Upper lobe of left lung (tissue), 6 donors: Measurements from ENCODE around the gene MOK. TPM values are rescaled to one million over a fixed set of nuclear protein-coding genes. Genes with fewer than 3 reads are reported as not detected.
"Not testable (repeated sequence)": the region's sequence is repeated elsewhere in the genome, so short reads cannot be mapped to it uniquely, and the experiment has no call there.

Experiments
- ATAC-seq, 2 donors: fragments of 200-7000 bp; cut with Tn5 transposase; one replicate each; pipeline ENCODE4 v1.9.1; 2022; ENCODE audit warnings: mild to moderate bottlenecking in 2 of 2, moderate library complexity in 2 of 2; ENCODE audit not compliant: low FRiP score in 2 of 2
- DNase-seq, 2 donors: peaks; one replicate each; pipeline ENCODE4 v3.0.0-alpha.2; 2019 to 2020
- H3K27ac ChIP-seq, 4 donors: fragments of 200-600 bp; sonication (generic); one replicate each; pipeline ENCODE4 v1.5.1; 2016 to 2019
- H3K27me3 ChIP-seq, 4 donors: fragments of 200-600 bp; sonication (generic); one replicate each; pipeline ENCODE4 v1.5.1; 2017 to 2019
- H3K36me3 ChIP-seq, 4 donors: fragments of 200-600 bp; sonication (generic); one replicate each; pipeline ENCODE4 v1.5.1; 2016 to 2019
- H3K4me1 ChIP-seq, 4 donors: fragments of 200-600 bp; sonication (generic); one replicate each; pipeline ENCODE4 v1.5.1; 2018 to 2019
- H3K4me3 ChIP-seq, 4 donors: fragments of 200-600 bp; sonication (generic); one replicate each; pipeline ENCODE4 v1.5.1; 2017 to 2019; ENCODE audit warnings: mild to moderate bottlenecking in 2 of 4, moderate library complexity in 1 of 4
- H3K9me3 ChIP-seq, 4 donors: fragments of 200-600 bp; sonication (generic); one replicate each; pipeline ENCODE4 v1.5.1; 2018 to 2019
- EP300 ChIP-seq, 4 donors: sonication (generic); formaldehyde crosslinking; IDR thresholded peaks; one replicate each; pipeline ENCODE4 v1.5.1; 2017; ENCODE audit warnings: antibody characterized with exemption in 4 of 4, control low read depth in 2 of 4
- POLR2A ChIP-seq, 4 donors: fragments of 450-650 bp; IDR thresholded peaks; one replicate each; pipeline ENCODE4 v1.5.1; 2016 to 2017; ENCODE audit warnings: antibody characterized with exemption in 4 of 4, mild to moderate bottlenecking in 2 of 4
- POLR2AphosphoS5 ChIP-seq, 2 donors: sonication (generic); formaldehyde crosslinking; IDR thresholded peaks; one replicate each; pipeline ENCODE4 v1.5.1; 2017; ENCODE audit warnings: antibody characterized with exemption in 2 of 2
- WGBS, 2 donors: methylation state at CpG; one replicate each; pipeline ENCODE4 v1.1.5; 2017 to 2018; 5-methylcytosine and 5-hydroxymethylcytosine counted together
- total RNA-seq, 6 donors: library from RNA; depleted of rRNA in 4 of 6; stranded (reverse); fragments of >200 nt in 4 of 6; gene quantifications; one replicate each; pipeline versions ENCODE4 v1.1.0 to v1.2.1, GENCODE V29; 2016 to 2021
- TF ChIP-seq, protein P1 (sequence below), 6 experiments: fragments of 450-650 bp in 4 of 6; fragments of 200-600 bp in 2 of 6; sonication (generic) in 2 of 6; IDR thresholded peaks; one replicate each; pipeline ENCODE4 v1.5.1; 2016 to 2019; ENCODE audit warnings: antibody characterized with exemption in 6 of 6
- donor health status: DM: no; HTN: no; CAD: no; lungs with moderate emphysema.
- donor health status: DM: no; HTN: yes; CAD: no; lungs with severe emphysema.

Gene MOK
- total RNA-seq, 6 donors from 2014 or later: 8.8 to 66.0 (median 29.4) TPM

- Histone ChIP-seq H3K36me3 (peaks cover 0 to 58% (median 23%) of the 10 kb centered on the region in 4 donors), H3K4me3 (no peak overlapping the region), H3K4me1 (no peaks in the 10 kb centered on the region), H3K27ac (peak overlapping the region in 1 of 4 donors; percentile 26), H3K9me3 (no peaks in the 10 kb centered on the region), H3K27me3 (no peaks in the 10 kb centered on the region)
- ATAC-seq (peak in 1 of 2 donors; percentile 56), DNase-seq (no peak)
- TF ChIP-seq POLR2AphosphoS5 (IDR thresholded peaks at IDR 0.05) (no peak), EP300 (IDR thresholded peaks at IDR 0.05) (no peak), POLR2A (IDR thresholded peaks at IDR 0.05) (no peak)
- TF ChIP-seq, protein P1, sequence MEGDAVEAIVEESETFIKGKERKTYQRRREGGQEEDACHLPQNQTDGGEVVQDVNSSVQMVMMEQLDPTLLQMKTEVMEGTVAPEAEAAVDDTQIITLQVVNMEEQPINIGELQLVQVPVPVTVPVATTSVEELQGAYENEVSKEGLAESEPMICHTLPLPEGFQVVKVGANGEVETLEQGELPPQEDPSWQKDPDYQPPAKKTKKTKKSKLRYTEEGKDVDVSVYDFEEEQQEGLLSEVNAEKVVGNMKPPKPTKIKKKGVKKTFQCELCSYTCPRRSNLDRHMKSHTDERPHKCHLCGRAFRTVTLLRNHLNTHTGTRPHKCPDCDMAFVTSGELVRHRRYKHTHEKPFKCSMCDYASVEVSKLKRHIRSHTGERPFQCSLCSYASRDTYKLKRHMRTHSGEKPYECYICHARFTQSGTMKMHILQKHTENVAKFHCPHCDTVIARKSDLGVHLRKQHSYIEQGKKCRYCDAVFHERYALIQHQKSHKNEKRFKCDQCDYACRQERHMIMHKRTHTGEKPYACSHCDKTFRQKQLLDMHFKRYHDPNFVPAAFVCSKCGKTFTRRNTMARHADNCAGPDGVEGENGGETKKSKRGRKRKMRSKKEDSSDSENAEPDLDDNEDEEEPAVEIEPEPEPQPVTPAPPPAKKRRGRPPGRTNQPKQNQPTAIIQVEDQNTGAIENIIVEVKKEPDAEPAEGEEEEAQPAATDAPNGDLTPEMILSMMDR (IDR thresholded peaks at IDR 0.05): no peak
- 90 to 94% methylated on average over 13 of the region's 13 CpGs for WGBS, 2 donors
Measured at GRCh38 chr14:102333795-102334705, 29.1 kb upstream of the MOK start.

DNA sequence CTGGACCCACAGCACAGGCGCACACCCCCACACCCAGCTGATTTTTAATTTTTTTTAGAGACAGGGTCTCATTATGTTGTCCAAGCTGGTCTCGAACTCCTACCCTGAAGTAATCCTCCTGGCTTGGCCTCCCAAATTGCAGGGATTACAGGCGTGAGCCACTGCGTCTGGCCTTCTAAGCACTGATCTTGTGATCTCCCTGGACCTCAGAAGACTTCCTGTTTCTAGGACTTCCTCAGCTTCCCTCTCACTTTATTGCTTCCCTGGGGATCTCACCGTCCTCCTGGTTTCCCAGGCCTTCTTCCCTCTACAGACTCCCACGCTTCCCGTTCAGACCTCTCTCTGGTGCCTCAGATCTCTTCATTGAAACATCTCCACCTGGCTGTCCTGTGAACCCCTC is 28.4 kb upstream of the MOK start:
- ATAC-seq: no peak
- 78 to 89% methylated on average over 7 of the region's 7 CpGs for WGBS, 2 donors

DNA sequence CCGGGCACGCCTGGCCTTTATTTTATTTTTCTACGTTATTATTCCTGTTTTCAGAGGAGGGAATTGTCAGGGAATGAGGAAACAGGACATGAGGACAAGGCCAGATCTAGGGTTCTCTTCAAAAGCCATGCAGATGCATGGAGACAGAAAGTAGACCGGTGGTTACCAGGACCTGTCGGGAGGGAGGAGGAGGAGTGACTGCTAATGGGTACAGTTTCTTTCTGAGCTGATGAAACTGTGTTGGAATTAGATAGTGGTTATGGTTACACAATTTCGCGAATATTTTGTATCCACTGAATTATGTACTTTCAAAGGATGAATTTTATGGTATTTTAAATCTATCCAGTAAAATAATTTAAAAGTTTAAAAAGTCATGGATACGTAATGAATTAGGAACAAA is 25.8 kb upstream of the MOK start:
- no peaks in the 10 kb centered on the region for H3K9me3 ChIP-seq
- peaks cover 0 to 47% (median 11%) of the 10 kb centered on the region in 4 donors for H3K36me3 ChIP-seq
- H3K27ac ChIP-seq: no peak overlapping the region
- TF ChIP-seq POLR2A (IDR thresholded peaks at IDR 0.05) (no peak), POLR2AphosphoS5 (IDR thresholded peaks at IDR 0.05) (no peak), EP300 (IDR thresholded peaks at IDR 0.05) (no peak)
- TF ChIP-seq, protein P1 (IDR thresholded peaks at IDR 0.05): no peak
- DNase-seq (no peak), ATAC-seq (no peak)
- no peaks in the 10 kb centered on the region for H3K27me3 ChIP-seq
- 92 to 94% methylated on average over 8 of the region's 8 CpGs for WGBS, 2 donors
- H3K4me1 ChIP-seq: no peaks in the 10 kb centered on the region
- no peak overlapping the region for H3K4me3 ChIP-seq

More for the DNA sequence above, 28.4 kb upstream of the MOK start:
- Histone ChIP-seq H3K36me3 (peaks cover 0 to 53% (median 18%) of the 10 kb centered on the region in 4 donors), H3K4me3 (no peak overlapping the region), H3K9me3 (no peaks in the 10 kb centered on the region), H3K27me3 (no peaks in the 10 kb centered on the region), H3K4me1 (no peaks in the 10 kb centered on the region), H3K27ac (peak overlapping the region in 1 of 4 donors; percentile 26)
- no peak for DNase-seq
- TF ChIP-seq POLR2A (IDR thresholded peaks at IDR 0.05) (no peak), EP300 (IDR thresholded peaks at IDR 0.05) (no peak), POLR2AphosphoS5 (IDR thresholded peaks at IDR 0.05) (no peak)
- TF ChIP-seq, protein P1 (IDR thresholded peaks at IDR 0.05): no peak

GRCh38 chr14:102329381-102329780 is 24.4 kb upstream of the MOK start:
- ATAC-seq, H3K4me1 ChIP-seq, DNase-seq, H3K27me3 ChIP-seq, H3K9me3 ChIP-seq, H3K4me3 ChIP-seq, H3K27ac ChIP-seq: not testable (repeated sequence)
- 93 to 95% methylated on average over 6 of the region's 6 CpGs for WGBS, 2 donors
- peaks cover 0 to 37% (median 6%) of the 10 kb centered on the region in 4 donors for H3K36me3 ChIP-seq

DNA sequence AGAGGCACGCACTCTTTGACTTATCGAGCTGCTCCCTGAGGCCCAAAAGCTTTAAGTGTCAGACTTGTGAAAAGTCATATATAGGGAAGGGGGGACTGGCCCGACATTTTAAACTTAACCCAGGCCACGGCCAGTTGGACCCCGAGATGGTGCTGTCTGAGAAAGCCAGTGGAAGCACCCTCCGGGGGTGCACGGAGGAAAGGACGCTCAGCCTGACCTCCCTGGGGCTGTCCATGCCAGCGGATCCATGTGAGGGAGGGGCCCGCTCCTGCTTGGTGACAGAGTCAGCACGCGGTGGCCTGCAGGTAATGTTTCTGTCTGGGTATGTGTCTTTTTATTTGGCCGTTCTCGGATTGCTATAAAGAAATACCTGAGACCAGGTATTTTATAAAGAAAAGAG is 21.6 kb upstream of the MOK start:
- 94 to 97% methylated on average over 14 of the region's 14 CpGs for WGBS, 2 donors
- no peak overlapping the region for H3K4me3 ChIP-seq

More for the DNA sequence above, 21.6 kb upstream of the MOK start:
- Histone ChIP-seq H3K27ac (no peak overlapping the region), H3K27me3 (no peaks in the 10 kb centered on the region), H3K9me3 (no peaks in the 10 kb centered on the region), H3K4me1 (peaks cover 0 to 10% (median 0%) of the 10 kb centered on the region in 4 donors), H3K36me3 (peaks cover 0 to 17% (median 3%) of the 10 kb centered on the region in 4 donors)
- no peak for TF ChIP-seq POLR2A (IDR thresholded peaks at IDR 0.05)
- no peak for TF ChIP-seq EP300 (IDR thresholded peaks at IDR 0.05)
- no peak for TF ChIP-seq POLR2AphosphoS5 (IDR thresholded peaks at IDR 0.05)
- TF ChIP-seq, protein P1 (IDR thresholded peaks at IDR 0.05): no peak
- DNase-seq: no peak
- ATAC-seq: no peak
